T-helper 1 cell (primary cell): ENCODE measurements around the gene ETFA.

ENCODE experiments used
- DNase-seq, 5 donors: peaks; one replicate each; pipeline ENCODE4 v3.0.0-alpha.2; 2012 to 2020

Gene ETFA

GRCh38 chr15:76169018-76169417 lies 142.3 kb downstream of the ETFA start:
- DNase-seq, result no peak

GRCh38 chr15:76168237-76168984 lies 142.9 kb downstream of the ETFA start:
- no peak for DNase-seq

- DNase-seq, result no peak
Observed at GRCh38 chr15:76165951-76166350, 145.3 kb downstream of the ETFA start.
